Gastrocnemius medialis (tissue), 4 donors: ENCODE measurements around the gene HMCN2.

Source experiments
- CTCF ChIP-seq, 5 experiments: fragments of 450-650 bp in 3 of 5; fragments of 200-600 bp in 2 of 5; sonication (generic) in 2 of 5; IDR thresholded peaks in 4 of 5; conservative IDR thresholded peaks in 1 of 5; 1 replicate in 4 of 5; 2 replicates in 1 of 5; pipeline ENCODE4 v1.5.1; 2016 to 2019; ENCODE audit warnings: antibody characterized with exemption in 5 of 5, mild to moderate bottlenecking in 3 of 5, moderate library complexity in 3 of 5
- POLR2A ChIP-seq, 2 donors: fragments of 450-650 bp; IDR thresholded peaks; one replicate each; pipeline ENCODE4 v1.6.1; 2017; ENCODE audit warnings: antibody characterized with exemption in 2 of 2, mild to moderate bottlenecking in 2 of 2, moderate library complexity in 2 of 2

- TF ChIP-seq CTCF (IDR thresholded peaks at IDR 0.05 in 4 of 5, conservative IDR thresholded peaks at IDR 0.05 in 1 of 5), result no peak
- no peak for TF ChIP-seq POLR2A (IDR thresholded peaks at IDR 0.05)
These were observed 80.9 kb downstream of the HMCN2 start for GRCh38 chr9:130346431-130346830.
